ENCODE measurements around the gene RGL4. TPM values are rescaled to one million over a fixed set of nuclear protein-coding genes. Genes with fewer than 3 reads are reported as not detected.
A peak's percentile ranks its signal among the peaks of the same experiment; 100 is the strongest.

Gene RGL4
- total RNA-seq, 2 experiments from 2014 or later, result 26.9 to 28.8 TPM

DNA sequence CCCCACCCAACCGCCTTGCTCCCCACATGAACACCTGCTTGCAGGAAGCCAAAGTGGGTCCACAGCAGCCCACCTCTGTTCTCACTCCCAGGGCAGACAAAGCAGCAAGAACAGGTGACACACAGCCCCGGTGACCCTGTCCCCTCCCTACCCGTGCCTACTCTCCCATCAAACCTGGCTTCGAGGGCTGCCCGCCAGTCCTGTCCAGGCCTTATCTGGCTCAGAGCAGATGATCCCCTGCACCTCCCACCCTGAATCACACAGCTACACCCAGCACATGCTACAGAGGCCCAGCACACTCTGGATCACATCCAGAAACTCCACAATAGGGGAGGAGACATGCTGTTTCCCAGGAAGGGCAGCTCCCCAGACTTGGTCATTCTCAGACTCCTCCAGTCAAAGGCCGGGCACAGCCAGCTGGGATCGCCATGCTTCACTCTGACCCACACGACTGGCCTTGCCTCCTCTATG lies 6.2 kb upstream of the RGL4 start:
- Mint-ChIP-seq H3K27me3 (no peaks in the 10 kb centered on the region), H3K27ac (no peak overlapping the region), H3K4me1 (no peaks in the 10 kb centered on the region), H3K4me3 (no peak overlapping the region), H3K9me3 (no peaks in the 10 kb centered on the region), H3K36me3 (ENCODE audit: low read depth) (peaks cover 7% of the 10 kb centered on the region)
- CTCF ChIA-PET, result no interaction called here
- POLR2A ChIA-PET, result interaction anchor here (1.5 kb wide), 1 partner anchor 11 kb away, joined by 9 read pairs; no protein-coding TSS in a partner anchor
- no peak for DNase-seq

DNA sequence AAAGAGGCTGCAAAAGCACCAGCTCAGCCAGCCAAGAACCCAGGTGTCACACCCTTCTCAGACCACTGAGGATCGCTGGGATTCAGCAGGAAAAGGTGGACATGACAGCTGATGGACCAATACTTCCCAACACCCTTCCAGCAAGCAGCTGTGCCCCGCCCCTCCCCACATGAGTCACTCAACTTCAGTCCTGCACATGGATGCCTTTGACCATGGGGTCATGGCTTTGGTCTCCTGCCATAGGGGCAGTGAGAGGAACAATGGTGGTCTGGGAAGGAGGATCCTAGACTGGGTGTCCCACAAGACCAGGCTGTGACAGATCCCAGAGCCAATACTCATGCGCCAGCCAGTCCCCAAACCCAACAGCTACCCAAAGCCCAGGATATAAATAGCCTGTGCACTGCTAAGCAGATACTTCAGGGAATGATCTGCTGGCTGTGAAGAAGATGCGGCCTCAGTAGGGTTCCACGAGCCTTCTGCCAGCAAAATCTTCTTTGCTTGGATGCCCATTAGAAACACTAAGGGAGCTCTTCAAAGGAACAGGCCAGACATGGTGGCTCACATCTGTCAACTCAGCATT lies 5.5 kb upstream of the RGL4 start:
- CTCF ChIA-PET, result no interaction called here
- no peak for DNase-seq
- Mint-ChIP-seq H3K4me1 (no peaks in the 10 kb centered on the region), H3K27me3 (no peaks in the 10 kb centered on the region), H3K36me3 (ENCODE audit: low read depth) (peaks cover 7% of the 10 kb centered on the region), H3K27ac (no peak overlapping the region), H3K4me3 (no peak overlapping the region), H3K9me3 (no peaks in the 10 kb centered on the region)
- POLR2A ChIA-PET, result interaction anchor here (1.5 kb wide), 2 partner anchors 11 to 102 kb away, joined by 4 to 9 read pairs; partner anchors contain the start of gene SMARCB1

DNA sequence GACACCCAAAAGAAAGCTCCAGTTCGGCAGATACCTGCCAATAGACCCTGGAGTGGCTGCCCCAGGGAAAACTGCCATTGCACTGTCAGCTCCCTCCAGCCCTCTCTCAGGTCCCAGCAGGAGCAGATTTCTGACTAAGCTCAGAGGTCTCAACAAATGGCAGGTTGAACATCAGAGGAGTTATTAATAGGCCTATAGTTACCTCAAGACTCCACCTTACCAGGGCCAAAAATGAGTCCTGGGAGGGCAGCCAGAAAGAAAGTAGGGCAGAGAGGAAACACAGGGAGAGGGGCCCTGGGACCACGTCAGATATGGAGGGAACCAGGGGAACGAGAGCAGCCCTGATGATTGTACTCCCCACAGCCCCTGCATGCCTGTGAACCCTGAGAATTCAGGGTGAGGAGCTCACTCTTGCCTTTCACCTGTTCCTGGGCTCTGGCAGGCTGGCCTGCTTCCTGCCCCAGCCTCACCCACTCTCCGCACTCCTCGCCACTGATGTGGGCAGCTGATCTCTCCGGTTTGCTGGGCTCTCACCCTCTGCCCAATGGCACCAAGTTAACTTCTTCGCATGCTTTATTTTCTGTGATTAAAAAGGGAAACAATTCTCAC lies 4.3 kb upstream of the RGL4 start:
- H3K27ac Mint-ChIP-seq, result no peak overlapping the region
- no peaks in the 10 kb centered on the region for H3K9me3 Mint-ChIP-seq
- peaks cover 7% of the 10 kb centered on the region for H3K36me3 Mint-ChIP-seq (ENCODE audit: low read depth)
- DNase-seq, result no peak
- H3K27me3 Mint-ChIP-seq, result no peaks in the 10 kb centered on the region
- POLR2A ChIA-PET, result interaction anchor here (0.7 to 1.5 kb wide), 4 partner anchors 9 to 158 kb away, joined by 3 to 9 read pairs (median 4); partner anchors contain the start of gene SMARCB1
- no peak overlapping the region for H3K4me3 Mint-ChIP-seq
- CTCF ChIA-PET, result no interaction called here
- no peaks in the 10 kb centered on the region for H3K4me1 Mint-ChIP-seq

DNA sequence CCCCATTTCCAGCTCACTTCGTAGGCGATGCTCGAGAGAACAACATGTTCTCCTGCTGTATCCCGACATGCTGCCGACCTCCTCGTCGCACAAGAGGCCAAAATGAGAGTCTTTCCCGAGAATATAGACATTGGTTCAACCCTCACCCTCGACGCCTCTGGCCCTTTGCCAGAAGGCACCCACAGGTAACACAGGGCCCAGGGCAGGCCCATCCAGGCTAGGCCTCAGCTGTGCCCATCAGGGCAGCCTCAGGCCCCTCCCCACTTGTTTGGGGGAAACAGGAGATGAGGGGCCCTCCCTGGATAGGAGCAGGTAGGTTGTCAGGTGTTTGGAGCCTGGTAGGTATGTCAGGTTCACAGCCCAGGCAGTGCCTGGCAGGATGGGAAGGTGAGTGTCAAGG lies 2.7 kb upstream of the RGL4 start:
- Mint-ChIP-seq H3K27ac (no peak overlapping the region), H3K27me3 (no peaks in the 10 kb centered on the region), H3K36me3 (ENCODE audit: low read depth) (peaks cover 5% of the 10 kb centered on the region), H3K4me1 (no peaks in the 10 kb centered on the region), H3K4me3 (no peak overlapping the region), H3K9me3 (no peaks in the 10 kb centered on the region)
- POLR2A ChIA-PET, result no interaction called here
- CTCF ChIA-PET, result no interaction called here
- DNase-seq, result no peak

DNA sequence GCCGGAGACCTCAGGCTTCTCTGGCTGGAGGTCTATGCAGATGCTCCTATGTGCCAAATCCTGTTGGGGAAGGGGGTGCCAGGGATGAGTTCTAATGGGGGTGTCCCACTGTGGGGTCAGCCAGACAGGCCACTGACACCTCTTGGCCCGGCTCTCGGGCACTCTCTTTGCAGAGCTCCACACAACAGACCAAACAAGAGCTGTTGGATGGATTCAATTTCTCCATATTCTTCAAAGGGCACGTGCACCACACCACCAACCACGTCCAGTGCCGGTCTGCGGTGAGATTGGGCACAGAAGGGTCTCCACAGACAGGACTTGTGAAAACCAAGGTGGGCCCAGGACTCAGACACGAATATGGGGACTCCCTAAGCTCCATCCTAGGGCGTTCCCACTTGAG lies 2.2 kb upstream of the RGL4 start:
- DNase-seq, result no peak
- H3K4me1 Mint-ChIP-seq, result no peaks in the 10 kb centered on the region
- peaks cover 10% of the 10 kb centered on the region for H3K36me3 Mint-ChIP-seq (ENCODE audit: low read depth)
- no peak overlapping the region for H3K27ac Mint-ChIP-seq
- H3K9me3 Mint-ChIP-seq, result no peaks in the 10 kb centered on the region
- no peaks in the 10 kb centered on the region for H3K27me3 Mint-ChIP-seq
- H3K4me3 Mint-ChIP-seq, result no peak overlapping the region
- POLR2A ChIA-PET, result no interaction called here
- CTCF ChIA-PET, result no interaction called here

- Mint-ChIP-seq H3K27ac (no peak overlapping the region), H3K27me3 (no peaks in the 10 kb centered on the region), H3K9me3 (no peaks in the 10 kb centered on the region), H3K4me3 (no peak overlapping the region), H3K36me3 (ENCODE audit: low read depth) (peaks cover 18% of the 10 kb centered on the region), H3K4me1 (no peaks in the 10 kb centered on the region)
- ChIA-PET CTCF (no interaction called here), POLR2A (no interaction called here)
- no peak for DNase-seq
Measured at GRCh38 chr22:23689414-23689813, 1.4 kb upstream of the RGL4 start.

DNA sequence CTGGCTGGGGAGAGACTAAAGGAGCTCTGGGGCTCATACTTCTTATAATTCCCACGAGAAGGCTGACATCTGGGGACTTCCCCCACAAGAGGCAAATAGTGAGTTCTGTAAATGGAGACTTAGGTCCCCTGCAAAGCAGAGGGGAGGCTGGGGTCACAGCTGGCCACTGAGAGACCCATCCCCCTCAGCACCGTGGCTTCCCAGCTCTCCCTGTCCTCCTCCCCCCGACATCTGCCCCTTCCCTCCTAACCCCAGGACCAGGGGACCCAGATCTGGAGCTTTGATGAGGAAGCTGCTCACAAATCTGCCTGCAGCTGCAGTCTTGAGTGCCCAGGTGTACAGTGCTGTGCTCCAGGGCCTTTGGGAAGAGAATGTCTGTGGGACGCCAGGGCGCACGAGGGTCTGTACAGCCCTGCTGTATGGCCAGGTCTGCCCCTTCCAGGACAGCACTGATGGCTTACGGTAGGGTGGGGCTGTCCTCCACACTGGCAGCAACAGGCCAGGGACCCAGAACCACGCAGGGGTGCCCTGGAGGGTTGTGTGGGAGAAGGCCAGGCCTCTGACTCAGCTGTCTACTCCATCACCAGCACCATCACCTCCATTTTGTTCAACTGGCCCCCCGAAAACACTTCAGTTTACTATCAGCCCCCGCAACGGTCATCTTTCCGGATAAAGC lies 1.1 kb downstream of the RGL4 start:
- peaks cover 22% of the 10 kb centered on the region for H3K4me1 Mint-ChIP-seq
- H3K9me3 Mint-ChIP-seq, result no peaks in the 10 kb centered on the region
- ChIA-PET POLR2A (no interaction called here), CTCF (no interaction called here)
- DNase-seq, result no peak
- H3K4me3 Mint-ChIP-seq, result no peak overlapping the region
- H3K27me3 Mint-ChIP-seq, result no peaks in the 10 kb centered on the region
- H3K36me3 Mint-ChIP-seq (ENCODE audit: low read depth), result peaks cover 41% of the 10 kb centered on the region
- no peak overlapping the region for H3K27ac Mint-ChIP-seq

GRCh38 chr22:23692598-23693291 lies 1.9 kb downstream of the RGL4 start:
- Mint-ChIP-seq H3K36me3 (ENCODE audit: low read depth) (peaks cover 44% of the 10 kb centered on the region), H3K9me3 (no peaks in the 10 kb centered on the region), H3K4me3 (no peak overlapping the region), H3K4me1 (peaks cover 31% of the 10 kb centered on the region), H3K27me3 (no peaks in the 10 kb centered on the region), H3K27ac (peak overlapping the region; percentile 5)
- ChIA-PET CTCF (interaction anchor here (0.7 kb wide), 1 partner anchor 157 kb away, joined by 3 read pairs; no protein-coding TSS in a partner anchor), POLR2A (no interaction called here)
- no peak for DNase-seq

- ChIA-PET CTCF (no interaction called here), POLR2A (interaction anchor here (0.7 to 4.8 kb wide), 4 partner anchors 21 to 164 kb away, joined by 3 to 38 read pairs (median 3); partner anchors contain the start of genes SLC2A11 and ZNF70)
- no peak overlapping the region for H3K4me3 Mint-ChIP-seq
- H3K27ac Mint-ChIP-seq, result peak overlapping the region; percentile 10
- peaks cover 37% of the 10 kb centered on the region for H3K4me1 Mint-ChIP-seq
- DNase-seq, result no peak
- H3K36me3 Mint-ChIP-seq (ENCODE audit: low read depth), result peaks cover 51% of the 10 kb centered on the region
- H3K9me3 Mint-ChIP-seq, result no peaks in the 10 kb centered on the region
- H3K27me3 Mint-ChIP-seq, result no peaks in the 10 kb centered on the region
Measured at GRCh38 chr22:23693979-23694680, 3.3 kb downstream of the RGL4 start.

GRCh38 chr22:23695141-23695540 lies 4.3 kb downstream of the RGL4 start:
- ChIA-PET CTCF (interaction anchor here (1.0 kb wide), 1 partner anchor 22 kb away, joined by 3 read pairs; no protein-coding TSS in a partner anchor), POLR2A (interaction anchor here (0.9 to 4.8 kb wide), 8 partner anchors 10 to 199 kb away, joined by 3 to 38 read pairs (median 8); partner anchors contain the start of gene MIF)
- peaks cover 39% of the 10 kb centered on the region for H3K4me1 Mint-ChIP-seq
- H3K27ac Mint-ChIP-seq, result peak overlapping the region; percentile 99
- no peaks in the 10 kb centered on the region for H3K27me3 Mint-ChIP-seq
- H3K36me3 Mint-ChIP-seq (ENCODE audit: low read depth), result peaks cover 61% of the 10 kb centered on the region
- DNase-seq, result no peak
- no peak overlapping the region for H3K4me3 Mint-ChIP-seq
- H3K9me3 Mint-ChIP-seq, result no peaks in the 10 kb centered on the region

DNA sequence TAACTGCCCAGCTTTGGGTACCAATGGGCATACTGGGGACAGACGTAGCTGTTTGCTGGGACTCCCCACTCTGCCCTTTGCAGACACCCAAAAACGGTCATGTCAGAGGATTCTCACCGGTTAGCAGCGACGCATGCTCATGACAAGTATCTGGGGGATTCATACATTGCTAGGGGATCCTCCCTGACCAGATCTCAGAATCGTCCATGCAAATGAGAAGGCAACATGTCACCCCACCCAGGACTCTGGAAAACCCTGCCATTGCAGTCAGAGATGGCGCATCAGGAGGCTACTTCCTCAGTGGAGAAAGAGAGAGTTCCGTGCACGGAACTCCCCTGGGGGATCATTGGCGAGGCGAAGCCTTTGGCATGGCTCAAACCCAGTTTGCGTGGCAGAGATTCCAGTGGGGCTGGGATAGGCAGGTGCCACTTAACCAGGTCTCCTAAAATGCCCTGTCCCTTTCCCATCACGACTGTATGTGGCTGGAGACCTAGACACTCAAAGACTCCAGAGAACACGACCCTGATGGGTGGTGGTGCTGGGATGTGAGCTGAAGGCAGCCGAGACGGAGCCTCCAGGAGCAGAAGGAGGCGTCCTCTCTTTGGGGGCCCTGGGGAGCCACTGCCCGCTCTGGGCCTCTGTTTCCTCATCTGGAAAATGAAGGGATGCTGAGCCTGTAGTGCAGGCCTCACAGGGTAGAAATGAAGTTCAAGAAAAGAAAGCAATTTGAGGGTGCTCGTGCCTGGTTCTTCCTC lies 4.9 kb downstream of the RGL4 start:
- Mint-ChIP-seq H3K4me3 (peak overlapping the region; percentile 93), H3K36me3 (ENCODE audit: low read depth) (peaks cover 67% of the 10 kb centered on the region), H3K27ac (peak overlapping the region; percentile 99), H3K9me3 (no peaks in the 10 kb centered on the region), H3K4me1 (peaks cover 43% of the 10 kb centered on the region), H3K27me3 (no peaks in the 10 kb centered on the region)
- ChIA-PET POLR2A (interaction anchor here (0.9 to 4.8 kb wide), 14 partner anchors 9 to 199 kb away, joined by 3 to 38 read pairs (median 8); partner anchors contain the start of genes CHCHD10, MIF, SLC2A11 and ZNF70), CTCF (interaction anchor here (0.8 to 1.0 kb wide), 2 partner anchors 21 to 105 kb away, joined by 3 to 4 read pairs; no protein-coding TSS in a partner anchor)
- DNase-seq, result no peak

Data from activated CD4-positive, alpha-beta memory T cell treated with anti-CD3 and anti-CD28 coated beads, Interleukin-2, amount 10 ng/mL, durations not matched to agents 7 days and 5 days (primary cell).